ENCODE data around the gene USP11.

Gene USP11

GRCh38 chrX:47202877-47203276 lies 29.9 kb upstream of the USP11 start:
- no peak for DNase-seq (ENCODE audit: low read depth in 2 of 2, low spot score in 1 of 2)

GRCh38 chrX:47204970-47205369 lies 27.8 kb upstream of the USP11 start:
- DNase-seq (ENCODE audit: low read depth in 2 of 2, low spot score in 1 of 2), result no peak

- no peak for DNase-seq (ENCODE audit: low read depth in 2 of 2, low spot score in 1 of 2)
Measured at GRCh38 chrX:47206316-47206715, 26.5 kb upstream of the USP11 start.

GRCh38 chrX:47208108-47208507 lies 24.7 kb upstream of the USP11 start:
- no peak for DNase-seq (ENCODE audit: low read depth in 2 of 2, low spot score in 1 of 2)

- DNase-seq (ENCODE audit: low read depth in 2 of 2, low spot score in 1 of 2), result no peak
Measured at GRCh38 chrX:47209508-47210238, 23.1 kb upstream of the USP11 start.

- DNase-seq (ENCODE audit: low read depth in 2 of 2, low spot score in 1 of 2), result no peak
Measured at GRCh38 chrX:47210661-47211425, 22.0 kb upstream of the USP11 start.

GRCh38 chrX:47212381-47213293 lies 20.2 kb upstream of the USP11 start:
- DNase-seq (ENCODE audit: low read depth in 2 of 2, low spot score in 1 of 2), result no peak

- DNase-seq (ENCODE audit: low read depth in 2 of 2, low spot score in 1 of 2), result no peak
Measured at GRCh38 chrX:47214435-47215077, 18.3 kb upstream of the USP11 start.

GRCh38 chrX:47215291-47215900 lies 17.4 kb upstream of the USP11 start:
- no peak for DNase-seq (ENCODE audit: low read depth in 2 of 2, low spot score in 1 of 2)

- DNase-seq (ENCODE audit: low read depth in 2 of 2, low spot score in 1 of 2), result no peak
Measured at GRCh38 chrX:47216393-47216925, 16.4 kb upstream of the USP11 start.

- no peak for DNase-seq (ENCODE audit: low read depth in 2 of 2, low spot score in 1 of 2)
Measured at GRCh38 chrX:47217121-47217851, 15.5 kb upstream of the USP11 start.

GRCh38 chrX:47217852-47218279 lies 14.9 kb upstream of the USP11 start:
- peak; percentile 85 to 92 for DNase-seq (ENCODE audit: low read depth in 2 of 2, low spot score in 1 of 2)

- DNase-seq (ENCODE audit: low read depth in 2 of 2, low spot score in 1 of 2), result peak; percentile 34 to 50
Measured at GRCh38 chrX:47218280-47218919, 14.4 kb upstream of the USP11 start, which contains the start of gene CDK16. CDK16 (plus strand) TSS chrX:47218681; CDS start chrX:47223558, 4,877 bp downstream.

GRCh38 chrX:47218920-47219815 lies 13.6 kb upstream of the USP11 start:
- DNase-seq (ENCODE audit: low read depth in 2 of 2, low spot score in 1 of 2), result peak; percentile 6 to 8

- DNase-seq (ENCODE audit: low read depth in 2 of 2, low spot score in 1 of 2), result no peak
Measured at GRCh38 chrX:47221756-47222155, 11.1 kb upstream of the USP11 start.

- no peak for DNase-seq (ENCODE audit: low read depth in 2 of 2, low spot score in 1 of 2)
Measured at GRCh38 chrX:47222751-47223350, 10.0 kb upstream of the USP11 start.

- DNase-seq (ENCODE audit: low read depth in 2 of 2, low spot score in 1 of 2), result no peak
Measured at GRCh38 chrX:47223476-47224250, 9.1 kb upstream of the USP11 start.

All from stimulated activated CD8-positive, alpha-beta memory T cell treated with anti-CD3 and anti-CD28 coated beads, Interleukin-4, amount 100 ng/mL, for 1 hour (primary cell).